HCT116 (cell line): ENCODE measurements around the gene MYORG. TPM values are rescaled to one million over a fixed set of nuclear protein-coding genes. Genes with fewer than 3 reads are reported as not detected.

Experiments
- ATAC-seq: fragments of 200-7000 bp; cut with Tn5 transposase; 2 replicates; pipeline ENCODE4 v1.9.1; 2020; ENCODE audit warnings: mild to moderate bottlenecking, moderate library complexity
- BruUV-seq: library from RNA; stranded (reverse); fragments of 400-500 nt; replicated peaks from 2 replicates; lab custom pipeline; 2021; lab: Mats Ljungman, UMichigan
- CTCF ChIA-PET: fragments of 300-600 bp; sonication (Branson Sonifier 250); formaldehyde crosslinking; loops from one replicate; lab custom pipeline; 2021; ENCODE audit warnings: antibody characterized with exemption; lab: Charles Lee
- POLR2A ChIA-PET: fragments of 300-600, 350-600 bp; sonication (Branson Sonifier 250); formaldehyde crosslinking; loops from one replicate; lab custom pipeline; 2021; ENCODE audit warnings: antibody characterized with exemption; lab: Charles Lee
- RAD21 ChIA-PET, 2 experiments: fragments of 300-600 bp; sonication (Branson Sonifier 250); formaldehyde crosslinking; loops; one replicate each; lab custom pipeline; 2023; ENCODE audit warnings: low total read pairs in 2 of 2; ENCODE audit not compliant: uncharacterized antibody in 2 of 2, unreplicated experiment in 2 of 2, low non-redundant PET in 1 of 2; lab: Charles Lee
- DNase-seq: peaks from one replicate; pipeline ENCODE4 v3.0.0-alpha.2; 2010; ENCODE audit warnings: low read depth, low spot score
- H2AFZ ChIP-seq: fragments of 200-600 bp; shearing (Covaris generic), sonication (generic); 2 replicates; pipeline ENCODE4 v1.6.1; 2017; ENCODE audit warnings: low read depth, mixed run types, mixed read lengths, antibody characterized with exemption, low read length; ENCODE audit not compliant: poor library complexity, severe bottlenecking
- H3K27ac ChIP-seq: 2 replicates; pipeline ENCODE4 v1.5.1; 2012; ENCODE audit warnings: low read depth, low read length
- H3K27me3 ChIP-seq: fragments of 200-600 bp; sonication (generic); 2 replicates; pipeline ENCODE4 v1.6.1; 2016; ENCODE audit warnings: mixed run types, low read length, mixed read lengths; ENCODE audit not compliant: insufficient read depth
- H3K36me3 ChIP-seq, 2 experiments: fragments of 200-500 bp in 1 of 2; fragments of 200-600 bp in 1 of 2; sonication (Bioruptor generic) in 1 of 2; sonication (generic) in 1 of 2; 2 replicates each; pipeline versions ENCODE4 v1.5.1 to v1.6.1; 2014 to 2016; ENCODE audit warnings: low read length in 2 of 2, inconsistent platforms in 1 of 2, mixed read lengths in 1 of 2, mixed run types in 1 of 2; ENCODE audit not compliant: insufficient read depth in 2 of 2, control insufficient read depth in 1 of 2
- H3K4me1 ChIP-seq, 2 experiments: fragments of 200-600 bp in 1 of 2; sonication (generic) in 1 of 2; 2 replicates each; pipeline versions ENCODE4 v1.5.1 to v1.6.1; 2012 to 2017; ENCODE audit warnings: low read length in 2 of 2, inconsistent platforms in 1 of 2, mild to moderate bottlenecking in 1 of 2, mixed read lengths in 1 of 2, mixed run types in 1 of 2, moderate library complexity in 1 of 2; ENCODE audit not compliant: insufficient read depth in 2 of 2, control insufficient read depth in 1 of 2
- H3K4me2 ChIP-seq: fragments of 200-600 bp; sonication (generic); 2 replicates; pipeline ENCODE4 v1.6.1; 2017; ENCODE audit warnings: mixed run types, low read length, mixed read lengths
- H3K4me3 ChIP-seq, 2 experiments: fragments of 200-600 bp in 1 of 2; sonication (generic) in 1 of 2; replicated peaks in 1 of 2; 2 replicates each; pipeline ENCODE4 v1.5.1; 2011 to 2016; ENCODE audit warnings: low read length in 2 of 2, control low read depth in 1 of 2, low read depth in 1 of 2, mild to moderate bottlenecking in 1 of 2, mixed read lengths in 1 of 2, mixed run types in 1 of 2
- H3K79me2 ChIP-seq: fragments of 200-600 bp; sonication (generic); 2 replicates; pipeline ENCODE4 v1.6.1; 2017; ENCODE audit warnings: mild to moderate bottlenecking, mixed run types, low read length, moderate library complexity, mixed read lengths; ENCODE audit not compliant: insufficient read depth
- H3K9ac ChIP-seq: fragments of 200-600 bp; sonication (generic); 2 replicates; pipeline ENCODE4 v1.6.1; 2016; ENCODE audit warnings: low read length, mixed read lengths
- H3K9me2 ChIP-seq: fragments of 200-600 bp; sonication (generic), shearing (Covaris generic); 2 replicates; pipeline ENCODE4 v1.6.1; 2017; ENCODE audit warnings: mixed run types, mild to moderate bottlenecking, moderate library complexity; ENCODE audit not compliant: insufficient read depth
- H3K9me3 ChIP-seq, 2 experiments: fragments of 200-500 bp in 1 of 2; fragments of 200-600 bp in 1 of 2; sonication (Bioruptor generic) in 1 of 2; sonication (generic) in 1 of 2; 2 replicates each; pipeline ENCODE4 v1.6.1; 2014 to 2017; ENCODE audit warnings: low read length in 2 of 2, mixed read lengths in 2 of 2, inconsistent platforms in 1 of 2, low read depth in 1 of 2, mild to moderate bottlenecking in 1 of 2, mixed run types in 1 of 2, moderate library complexity in 1 of 2; ENCODE audit not compliant: control insufficient read depth in 1 of 2, insufficient read depth in 1 of 2
- H4K20me1 ChIP-seq: fragments of 200-600 bp; sonication (generic), shearing (Covaris generic); 2 replicates; pipeline ENCODE4 v1.6.1; 2017; ENCODE audit warnings: mixed run types, mild to moderate bottlenecking, moderate library complexity; ENCODE audit not compliant: insufficient read depth
- ATF3 ChIP-seq: IDR thresholded peaks from 2 replicates; pipeline ENCODE4 v1.6.1; 2012
- CEBPB ChIP-seq: IDR thresholded peaks from 2 replicates; pipeline ENCODE4 v1.6.1; 2012; ENCODE audit warnings: low read depth
- ELF1 ChIP-seq: IDR thresholded peaks from 2 replicates; pipeline ENCODE4 v1.6.1; 2012; ENCODE audit warnings: low read depth, borderline replicate concordance
- FOSL1 ChIP-seq: IDR thresholded peaks from 2 replicates; pipeline ENCODE4 v1.6.1; 2012; ENCODE audit warnings: low read depth
- POLR2A ChIP-seq: IDR thresholded peaks from 2 replicates; pipeline ENCODE4 v1.7.0; 2011; ENCODE audit warnings: borderline replicate concordance; ENCODE audit not compliant: insufficient read depth, insufficient read length; ENCODE audit errors: extremely low read depth
- REST ChIP-seq: IDR thresholded peaks from 2 replicates; pipeline ENCODE4 v1.6.1; 2012; ENCODE audit warnings: low read depth
- SRF ChIP-seq: IDR thresholded peaks from 2 replicates; pipeline ENCODE4 v1.6.1; 2012; ENCODE audit warnings: low read depth
- YY1 ChIP-seq: IDR thresholded peaks from 2 replicates; pipeline ENCODE4 v1.6.1; 2011; ENCODE audit warnings: low read length, low read depth, moderate library complexity, mild to moderate bottlenecking; ENCODE audit not compliant: insufficient replicate concordance; ENCODE audit errors: extremely low read depth
- ZBTB33 ChIP-seq: IDR thresholded peaks from 2 replicates; pipeline ENCODE4 v1.6.1; 2011; ENCODE audit warnings: mild to moderate bottlenecking, low read length, moderate library complexity; ENCODE audit not compliant: insufficient replicate concordance; ENCODE audit errors: extremely low read depth
- ZFX ChIP-seq: fragments of 450-650 bp; IDR thresholded peaks from 2 replicates; pipeline ENCODE4 v1.6.1; 2017
- intact Hi-C: fragments of 100-400 bp; cut with micrococcal nuclease; formaldehyde crosslinking; loops from 2 replicates; pipeline ENCODE4 v1.10.0; 2022
- total RNA-seq: library from RNA; stranded (reverse); gene quantifications from one replicate; pipeline ENCODE4 v1.2.1, GENCODE V29; 2021; ENCODE audit not compliant: unreplicated experiment

The MYORG gene
- total RNA-seq, 1 experiment from 2014 or later: 8.5 TPM

- ChIA-PET CTCF (interaction anchor here (1.9 kb wide), 1 partner anchor 57 kb away, joined by 5 read pairs; no protein-coding TSS in a partner anchor), POLR2A (no interaction called here), RAD21 (no interaction called here)
- H3K27ac ChIP-seq: no peak overlapping the region
- H4K20me1 ChIP-seq: no peaks in the 10 kb centered on the region
- intact Hi-C loops: no loop called here
- no peak for TF ChIP-seq REST
- no peak for TF ChIP-seq ZFX
- TF ChIP-seq FOSL1: no peak
- TF ChIP-seq ZBTB33: no peak
- TF ChIP-seq CEBPB: no peak
- no peak for TF ChIP-seq YY1
- no peak for TF ChIP-seq SRF
- no peak for TF ChIP-seq ELF1
- TF ChIP-seq ATF3: no peak
- TF ChIP-seq POLR2A: no peak
- H3K9me3 ChIP-seq: no peaks in the 10 kb centered on the region
- H3K4me1 ChIP-seq: no peaks in the 10 kb centered on the region
- no TSS peak for BruUV-seq
- peaks cover 0 to 2% of the 10 kb centered on the region in 2 experiments; a peak in 1 of 4 replicates for H3K36me3 ChIP-seq
- ATAC-seq: no peak
- H2AFZ ChIP-seq: no peak overlapping the region
- H3K9me2 ChIP-seq: no peaks in the 10 kb centered on the region
- no peak overlapping the region for H3K4me2 ChIP-seq
- no peak for DNase-seq
- H3K79me2 ChIP-seq: no peaks in the 10 kb centered on the region
- no peak overlapping the region for H3K4me3 ChIP-seq
- no peak overlapping the region for H3K9ac ChIP-seq
- no peaks in the 10 kb centered on the region for H3K27me3 ChIP-seq
These were observed 29.6 kb downstream of the MYORG start for GRCh38 chr9:34346873-34347799.
